Measurements from ENCODE around the gene SLC39A9. TPM values are rescaled to one million over a fixed set of nuclear protein-coding genes. Genes with fewer than 3 reads are reported as not detected.

The SLC39A9 gene
- total and polyA plus RNA-seq, 4 donors, result 20.5 to 74.9 (median 43.4) TPM

DNA sequence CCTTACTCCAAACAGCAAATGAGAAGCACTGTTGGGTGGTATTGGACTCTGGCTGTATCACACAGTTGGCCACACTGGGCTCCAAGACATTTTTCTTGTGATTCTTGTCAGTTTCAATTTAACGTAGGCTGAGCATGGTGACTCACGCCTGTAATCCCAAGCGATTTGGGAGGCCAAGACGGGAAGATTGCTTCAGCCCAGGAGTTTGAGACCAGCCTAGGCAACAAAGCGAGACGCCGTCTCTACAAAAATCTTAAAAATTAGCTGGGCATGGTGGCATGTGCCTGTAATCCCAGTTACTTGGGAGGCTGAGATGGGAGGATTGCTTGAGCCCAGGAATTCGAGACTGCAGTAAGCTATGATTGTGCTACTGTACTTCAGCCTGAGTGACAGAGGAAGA is 50.7 kb downstream of the SLC39A9 start:
- H3K4me3 ChIP-seq, result no peak overlapping the region
- H3K27ac ChIP-seq (ENCODE audit: low read depth in 1 of 2, low read length in 1 of 2), result no peak overlapping the region
- peaks cover 3 to 17% (median 6%) of the 10 kb centered on the region in 4 donors for H3K36me3 ChIP-seq (ENCODE audit: control insufficient read depth in 4 of 4, insufficient read depth in 4 of 4, low read length in 4 of 4)
- no peaks in the 10 kb centered on the region for H3K4me1 ChIP-seq (ENCODE audit: control insufficient read depth in 5 of 5, insufficient read depth in 5 of 5, low read length in 5 of 5)
- 97 to 98% methylated on average over 8 of the region's 8 CpGs for WGBS, 2 donors
- H3K27me3 ChIP-seq (ENCODE audit: control insufficient read depth in 3 of 3, insufficient read depth in 3 of 3, low read length in 2 of 3), result no peaks in the 10 kb centered on the region
- no peak for DNase-seq
- no peaks in the 10 kb centered on the region for H3K9me3 ChIP-seq (ENCODE audit: control insufficient read depth in 4 of 4, insufficient read depth in 3 of 4, low read length in 3 of 4)
- no peak for ATAC-seq (ENCODE audit: insufficient read depth, low FRiP score)
- TF ChIP-seq, protein P1, sequence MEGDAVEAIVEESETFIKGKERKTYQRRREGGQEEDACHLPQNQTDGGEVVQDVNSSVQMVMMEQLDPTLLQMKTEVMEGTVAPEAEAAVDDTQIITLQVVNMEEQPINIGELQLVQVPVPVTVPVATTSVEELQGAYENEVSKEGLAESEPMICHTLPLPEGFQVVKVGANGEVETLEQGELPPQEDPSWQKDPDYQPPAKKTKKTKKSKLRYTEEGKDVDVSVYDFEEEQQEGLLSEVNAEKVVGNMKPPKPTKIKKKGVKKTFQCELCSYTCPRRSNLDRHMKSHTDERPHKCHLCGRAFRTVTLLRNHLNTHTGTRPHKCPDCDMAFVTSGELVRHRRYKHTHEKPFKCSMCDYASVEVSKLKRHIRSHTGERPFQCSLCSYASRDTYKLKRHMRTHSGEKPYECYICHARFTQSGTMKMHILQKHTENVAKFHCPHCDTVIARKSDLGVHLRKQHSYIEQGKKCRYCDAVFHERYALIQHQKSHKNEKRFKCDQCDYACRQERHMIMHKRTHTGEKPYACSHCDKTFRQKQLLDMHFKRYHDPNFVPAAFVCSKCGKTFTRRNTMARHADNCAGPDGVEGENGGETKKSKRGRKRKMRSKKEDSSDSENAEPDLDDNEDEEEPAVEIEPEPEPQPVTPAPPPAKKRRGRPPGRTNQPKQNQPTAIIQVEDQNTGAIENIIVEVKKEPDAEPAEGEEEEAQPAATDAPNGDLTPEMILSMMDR (IDR thresholded peaks at IDR 0.05; ENCODE audit: control extremely low read depth, extremely low read depth), result no peak
- H3K9ac ChIP-seq (ENCODE audit: insufficient read depth in 1 of 2, low read length in 2 of 2), result no peak overlapping the region

DNA sequence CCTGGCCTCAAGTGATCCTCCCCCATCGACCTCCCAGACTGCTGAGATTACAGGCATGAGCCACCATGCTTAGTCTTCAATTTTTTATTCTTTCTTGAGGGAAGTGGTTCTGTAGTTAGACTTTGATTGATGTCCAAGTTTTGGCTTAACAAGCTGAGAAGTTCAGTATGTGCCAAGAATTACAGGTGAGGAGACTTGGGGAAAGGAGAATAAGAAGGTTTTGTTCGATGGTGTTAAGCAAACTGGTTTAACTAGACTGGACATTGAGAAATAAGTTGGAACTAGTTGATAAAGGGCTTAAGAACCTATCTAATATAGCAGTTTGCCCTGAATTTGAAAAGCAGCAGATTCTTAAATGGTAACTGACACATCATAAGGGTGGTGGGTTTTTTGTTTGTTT is 53.4 kb downstream of the SLC39A9 start:
- peak in 1 of 3 donors; percentile 6 for DNase-seq
- Histone ChIP-seq H3K9me3 (ENCODE audit: control insufficient read depth in 4 of 4, insufficient read depth in 3 of 4, low read length in 3 of 4) (no peaks in the 10 kb centered on the region), H3K27me3 (ENCODE audit: control insufficient read depth in 3 of 3, insufficient read depth in 3 of 3, low read length in 2 of 3) (no peaks in the 10 kb centered on the region), H3K4me3 (no peak overlapping the region), H3K4me1 (ENCODE audit: control insufficient read depth in 5 of 5, insufficient read depth in 5 of 5, low read length in 5 of 5) (no peaks in the 10 kb centered on the region), H3K27ac (ENCODE audit: low read depth in 1 of 2, low read length in 1 of 2) (no peak overlapping the region), H3K9ac (ENCODE audit: insufficient read depth in 1 of 2, low read length in 2 of 2) (no peak overlapping the region), H3K36me3 (ENCODE audit: control insufficient read depth in 4 of 4, insufficient read depth in 4 of 4, low read length in 4 of 4) (peaks cover 8 to 28% (median 11%) of the 10 kb centered on the region in 4 donors)
- TF ChIP-seq, protein P1 (IDR thresholded peaks at IDR 0.05; ENCODE audit: control extremely low read depth, extremely low read depth), result no peak
- WGBS, 2 donors, result 75 to 85% methylated on average over 2 of the region's 2 CpGs
- ATAC-seq (ENCODE audit: insufficient read depth, low FRiP score), result no peak

GRCh38 chr14:69458350-69458749 is 59.9 kb downstream of the SLC39A9 start:
- no peaks in the 10 kb centered on the region for H3K9me3 ChIP-seq (ENCODE audit: control insufficient read depth in 4 of 4, insufficient read depth in 3 of 4, low read length in 3 of 4)
- H3K27me3 ChIP-seq (ENCODE audit: control insufficient read depth in 3 of 3, insufficient read depth in 3 of 3, low read length in 2 of 3), result no peaks in the 10 kb centered on the region
- 91 to 93% methylated on average over 11 of the region's 11 CpGs for WGBS, 2 donors
- TF ChIP-seq, protein P1 (IDR thresholded peaks at IDR 0.05; ENCODE audit: control extremely low read depth, extremely low read depth), result no peak
- H3K4me1 ChIP-seq (ENCODE audit: control insufficient read depth in 5 of 5, insufficient read depth in 5 of 5, low read length in 5 of 5), result no peaks in the 10 kb centered on the region
- DNase-seq (no peak), ATAC-seq (ENCODE audit: insufficient read depth, low FRiP score) (no peak)
- no peak overlapping the region for H3K27ac ChIP-seq (ENCODE audit: low read depth in 1 of 2, low read length in 1 of 2)
- peaks cover 13 to 51% (median 19%) of the 10 kb centered on the region in 4 donors for H3K36me3 ChIP-seq (ENCODE audit: control insufficient read depth in 4 of 4, insufficient read depth in 4 of 4, low read length in 4 of 4)
- H3K9ac ChIP-seq (ENCODE audit: insufficient read depth in 1 of 2, low read length in 2 of 2), result no peak overlapping the region
- H3K4me3 ChIP-seq, result no peak overlapping the region

- Histone ChIP-seq H3K9me3 (ENCODE audit: control insufficient read depth in 4 of 4, insufficient read depth in 3 of 4, low read length in 3 of 4) (no peaks in the 10 kb centered on the region), H3K4me3 (no peak overlapping the region), H3K36me3 (ENCODE audit: control insufficient read depth in 4 of 4, insufficient read depth in 4 of 4, low read length in 4 of 4) (peaks cover 13 to 46% (median 17%) of the 10 kb centered on the region in 4 donors), H3K9ac (ENCODE audit: insufficient read depth in 1 of 2, low read length in 2 of 2) (no peak overlapping the region), H3K27me3 (ENCODE audit: control insufficient read depth in 3 of 3, insufficient read depth in 3 of 3, low read length in 2 of 3) (no peaks in the 10 kb centered on the region), H3K4me1 (ENCODE audit: control insufficient read depth in 5 of 5, insufficient read depth in 5 of 5, low read length in 5 of 5) (no peaks in the 10 kb centered on the region), H3K27ac (ENCODE audit: low read depth in 1 of 2, low read length in 1 of 2) (no peak overlapping the region)
- ATAC-seq (ENCODE audit: insufficient read depth, low FRiP score) (no peak), DNase-seq (peak in 1 of 3 donors; percentile 19)
- TF ChIP-seq, protein P1 (IDR thresholded peaks at IDR 0.05; ENCODE audit: control extremely low read depth, extremely low read depth), result no peak
- WGBS, 2 donors, result 60 to 83% methylated on average over 1 of the region's 1 CpG
Measured at GRCh38 chr14:69459122-69459521, 60.6 kb downstream of the SLC39A9 start.

Measured in lung (tissue), 12 donors.